ENCODE results near the gene PHPT1. TPM values are rescaled to one million over a fixed set of nuclear protein-coding genes. Genes with fewer than 3 reads are reported as not detected.
"Not testable (repeated sequence)": the region's sequence is repeated elsewhere in the genome, so short reads cannot be mapped to it uniquely, and the experiment has no call there.

Gene PHPT1
- total RNA-seq, 1 experiment from 2014 or later, result 94.7 TPM

DNA sequence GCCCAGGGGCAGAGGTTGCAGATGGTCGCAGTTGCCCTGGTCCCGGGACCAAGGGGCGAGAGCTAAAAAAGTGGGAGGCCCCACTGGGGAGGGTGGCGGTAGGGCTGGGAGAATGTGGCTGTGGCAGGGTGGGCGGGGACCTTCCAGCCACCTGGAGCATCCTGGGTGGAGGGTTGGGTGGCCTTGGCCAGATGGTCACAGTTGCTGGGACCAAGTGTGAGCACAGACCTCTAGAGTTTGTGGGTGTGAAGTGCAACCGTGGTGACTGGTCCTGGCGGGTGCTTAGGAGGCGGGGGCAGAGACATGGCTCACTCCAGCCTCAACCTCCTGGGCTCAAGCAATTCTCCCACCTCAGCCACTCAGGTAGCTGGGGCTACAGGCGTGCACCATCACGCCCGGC is 31.4 kb downstream of the PHPT1 start:
- POLR2A ChIA-PET (ENCODE audit: low non-redundant PET), result no interaction called here
- no peaks in the 10 kb centered on the region for H3K9me3 ChIP-seq (ENCODE audit: low read depth, low read length, poor library complexity, severe bottlenecking)

DNA sequence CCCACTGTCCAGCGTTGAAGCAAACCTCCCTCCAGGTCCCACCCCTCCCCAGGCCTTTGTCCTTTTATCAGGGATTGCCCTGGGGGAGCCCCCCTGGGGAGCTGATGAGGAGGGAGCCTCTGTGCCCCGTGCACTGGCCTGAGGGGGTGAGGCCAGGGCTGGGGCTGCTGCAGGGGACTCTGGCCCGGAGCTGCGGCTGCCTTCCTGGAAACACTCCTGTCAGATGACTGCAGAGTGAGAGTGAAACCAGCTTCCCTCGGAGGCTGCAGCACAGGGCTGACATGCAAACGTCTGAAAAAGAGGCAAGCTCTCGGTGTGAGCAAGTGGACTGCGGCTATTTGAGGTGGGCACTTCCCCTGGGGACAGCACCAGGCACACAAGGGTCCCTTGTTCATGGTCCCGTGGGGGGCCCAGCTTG is 32.5 kb downstream of the PHPT1 start:
- BruUV-seq (replicated peaks), result no TSS peak
- H3K4me1 ChIP-seq (ENCODE audit: insufficient read depth, low read length, poor library complexity, severe bottlenecking), result no peaks in the 10 kb centered on the region
- ChIA-PET CTCF (no interaction called here), POLR2A (ENCODE audit: low non-redundant PET) (interaction anchor here (0.6 kb wide), 1 partner anchor 519 kb away, joined by 3 read pairs; no protein-coding TSS in a partner anchor)
- H3K27ac ChIP-seq (ENCODE audit: low read depth, low read length, poor library complexity, severe bottlenecking), result no peak overlapping the region
- no peaks in the 10 kb centered on the region for H3K9me3 ChIP-seq (ENCODE audit: low read depth, low read length, poor library complexity, severe bottlenecking)
- no peaks in the 10 kb centered on the region for H3K27me3 ChIP-seq (replicated peaks; ENCODE audit: insufficient read depth, low read depth, low read length, poor library complexity)
- TF ChIP-seq, protein P1, sequence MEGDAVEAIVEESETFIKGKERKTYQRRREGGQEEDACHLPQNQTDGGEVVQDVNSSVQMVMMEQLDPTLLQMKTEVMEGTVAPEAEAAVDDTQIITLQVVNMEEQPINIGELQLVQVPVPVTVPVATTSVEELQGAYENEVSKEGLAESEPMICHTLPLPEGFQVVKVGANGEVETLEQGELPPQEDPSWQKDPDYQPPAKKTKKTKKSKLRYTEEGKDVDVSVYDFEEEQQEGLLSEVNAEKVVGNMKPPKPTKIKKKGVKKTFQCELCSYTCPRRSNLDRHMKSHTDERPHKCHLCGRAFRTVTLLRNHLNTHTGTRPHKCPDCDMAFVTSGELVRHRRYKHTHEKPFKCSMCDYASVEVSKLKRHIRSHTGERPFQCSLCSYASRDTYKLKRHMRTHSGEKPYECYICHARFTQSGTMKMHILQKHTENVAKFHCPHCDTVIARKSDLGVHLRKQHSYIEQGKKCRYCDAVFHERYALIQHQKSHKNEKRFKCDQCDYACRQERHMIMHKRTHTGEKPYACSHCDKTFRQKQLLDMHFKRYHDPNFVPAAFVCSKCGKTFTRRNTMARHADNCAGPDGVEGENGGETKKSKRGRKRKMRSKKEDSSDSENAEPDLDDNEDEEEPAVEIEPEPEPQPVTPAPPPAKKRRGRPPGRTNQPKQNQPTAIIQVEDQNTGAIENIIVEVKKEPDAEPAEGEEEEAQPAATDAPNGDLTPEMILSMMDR (conservative IDR thresholded peaks at IDR 0.05; ENCODE audit: low read depth, low read length), result no peak
- no peak for TF ChIP-seq EZH2 (IDR thresholded peaks at IDR 0.05; ENCODE audit: borderline replicate concordance, low read depth, low read length, poor library complexity, severe bottlenecking)
- DNase-seq (ENCODE audit: low spot score), result no peak
- H3K4me3 ChIP-seq (ENCODE audit: low read depth, low read length, poor library complexity, severe bottlenecking), result no peak overlapping the region
- intact Hi-C loops (cut with micrococcal nuclease; ENCODE audit: unreplicated experiment), result no loop called here
- H3K36me3 ChIP-seq (ENCODE audit: insufficient read depth, low read length, poor library complexity, severe bottlenecking), result no peaks in the 10 kb centered on the region

More for the DNA sequence above, 31.4 kb downstream of the PHPT1 start:
- CTCF ChIA-PET, result no interaction called here
- no peaks in the 10 kb centered on the region for H3K27me3 ChIP-seq (replicated peaks; ENCODE audit: insufficient read depth, low read depth, low read length, poor library complexity)
- TF ChIP-seq EZH2 (IDR thresholded peaks at IDR 0.05; ENCODE audit: borderline replicate concordance, low read depth, low read length, poor library complexity, severe bottlenecking), result no peak
- no peak overlapping the region for H3K4me3 ChIP-seq (ENCODE audit: low read depth, low read length, poor library complexity, severe bottlenecking)
- BruUV-seq (replicated peaks), result no TSS peak
- intact Hi-C loops (cut with micrococcal nuclease; ENCODE audit: unreplicated experiment), result no loop called here
- no peaks in the 10 kb centered on the region for H3K4me1 ChIP-seq (ENCODE audit: insufficient read depth, low read length, poor library complexity, severe bottlenecking)
- no peaks in the 10 kb centered on the region for H3K36me3 ChIP-seq (ENCODE audit: insufficient read depth, low read length, poor library complexity, severe bottlenecking)
- H3K27ac ChIP-seq (ENCODE audit: low read depth, low read length, poor library complexity, severe bottlenecking), result no peak overlapping the region
- no peak for DNase-seq (ENCODE audit: low spot score)

DNA sequence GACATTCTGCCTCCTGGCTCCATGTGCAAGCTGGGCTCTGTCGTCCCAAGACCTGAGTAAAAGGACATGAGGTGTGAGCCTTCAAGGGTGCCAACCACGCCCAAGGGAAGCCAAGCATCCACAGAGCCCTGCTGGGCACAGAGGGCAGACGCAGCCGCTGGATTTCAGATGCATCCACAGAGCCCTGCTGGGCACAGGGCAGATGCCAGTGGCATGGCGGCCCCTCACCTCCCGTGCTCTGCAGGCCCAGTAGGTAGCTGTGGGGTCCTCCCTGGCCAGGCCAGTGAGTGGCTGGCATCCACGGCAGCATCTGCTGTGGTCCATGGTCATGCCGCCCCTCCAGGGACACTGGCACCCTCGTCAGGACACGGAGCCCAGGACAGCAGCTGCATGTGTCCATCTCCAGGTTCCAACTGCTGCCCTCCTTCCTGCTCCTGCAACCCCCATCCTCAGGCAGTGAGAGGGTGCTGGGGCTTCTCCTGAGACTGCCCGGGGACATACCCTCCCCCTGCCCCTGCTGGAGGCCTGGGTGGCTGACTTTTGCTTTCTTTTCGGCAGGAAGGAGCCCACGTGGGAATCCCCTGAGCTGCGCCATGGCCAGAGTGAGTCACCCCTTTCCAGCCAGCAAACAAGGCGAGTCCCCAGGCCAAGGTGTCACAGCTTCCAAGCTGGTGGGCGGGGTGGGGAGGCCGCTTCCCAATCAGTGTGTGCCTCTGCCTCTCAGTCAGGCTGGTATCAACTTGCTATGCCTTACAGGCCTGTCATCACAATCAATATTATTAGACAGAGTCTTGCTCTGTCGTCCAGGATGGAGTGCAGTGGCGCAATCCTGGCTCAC is 33.1 kb downstream of the PHPT1 start:
- BruUV-seq (replicated peaks), result no TSS peak
- ChIA-PET CTCF (interaction anchor here (0.5 kb wide), 1 partner anchor 541 kb away, joined by 4 read pairs; the partner anchor contains the start of genes EXD3 and NOXA1), POLR2A (ENCODE audit: low non-redundant PET) (interaction anchor here (0.6 kb wide), 1 partner anchor 519 kb away, joined by 3 read pairs; no protein-coding TSS in a partner anchor)
- Histone ChIP-seq H3K4me1 (ENCODE audit: insufficient read depth, low read length, poor library complexity, severe bottlenecking) (no peaks in the 10 kb centered on the region), H3K27me3 (replicated peaks; ENCODE audit: insufficient read depth, low read depth, low read length, poor library complexity) (no peaks in the 10 kb centered on the region), H3K36me3 (ENCODE audit: insufficient read depth, low read length, poor library complexity, severe bottlenecking) (no peaks in the 10 kb centered on the region), H3K4me3 (ENCODE audit: low read depth, low read length, poor library complexity, severe bottlenecking) (no peak overlapping the region), H3K27ac (ENCODE audit: low read depth, low read length, poor library complexity, severe bottlenecking) (no peak overlapping the region), H3K9me3 (ENCODE audit: low read depth, low read length, poor library complexity, severe bottlenecking) (no peaks in the 10 kb centered on the region)
- intact Hi-C loops (cut with micrococcal nuclease; ENCODE audit: unreplicated experiment), result no loop called here
- no peak for DNase-seq (ENCODE audit: low spot score)
- no peak for TF ChIP-seq EZH2 (IDR thresholded peaks at IDR 0.05; ENCODE audit: borderline replicate concordance, low read depth, low read length, poor library complexity, severe bottlenecking)
- TF ChIP-seq, protein P1 (conservative IDR thresholded peaks at IDR 0.05; ENCODE audit: low read depth, low read length), result no peak

DNA sequence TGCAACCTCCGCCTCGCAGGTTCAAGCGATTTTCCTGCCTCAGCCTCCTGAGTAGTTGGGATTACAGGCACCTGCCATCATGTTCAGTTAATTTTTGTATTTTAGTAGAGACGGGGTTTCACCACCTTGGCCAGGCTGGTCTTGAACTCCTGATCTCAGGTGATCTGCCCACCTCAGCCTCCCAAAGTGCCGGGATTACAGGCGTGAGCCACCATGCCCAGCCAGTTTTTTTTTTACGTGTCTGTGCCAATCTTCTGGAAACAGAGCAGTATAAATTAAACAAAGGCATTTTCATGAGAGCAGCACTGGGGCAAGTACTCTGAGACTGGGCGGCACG is 33.7 kb downstream of the PHPT1 start:
- DNase-seq (ENCODE audit: low spot score); H3K27ac ChIP-seq (ENCODE audit: low read depth, low read length, poor library complexity, severe bottlenecking); H3K9me3 ChIP-seq (ENCODE audit: low read depth, low read length, poor library complexity, severe bottlenecking); CTCF ChIA-PET; H3K4me3 ChIP-seq (ENCODE audit: low read depth, low read length, poor library complexity, severe bottlenecking); H3K4me1 ChIP-seq (ENCODE audit: insufficient read depth, low read length, poor library complexity, severe bottlenecking); H3K27me3 ChIP-seq (replicated peaks; ENCODE audit: insufficient read depth, low read depth, low read length, poor library complexity); intact Hi-C loops (cut with micrococcal nuclease; ENCODE audit: unreplicated experiment); BruUV-seq (replicated peaks); H3K36me3 ChIP-seq (ENCODE audit: insufficient read depth, low read length, poor library complexity, severe bottlenecking): not testable (repeated sequence)
- POLR2A ChIA-PET (ENCODE audit: low non-redundant PET), result interaction anchor here (0.7 kb wide), 1 partner anchor 747 kb away, joined by 3 read pairs; no protein-coding TSS in a partner anchor

DNA sequence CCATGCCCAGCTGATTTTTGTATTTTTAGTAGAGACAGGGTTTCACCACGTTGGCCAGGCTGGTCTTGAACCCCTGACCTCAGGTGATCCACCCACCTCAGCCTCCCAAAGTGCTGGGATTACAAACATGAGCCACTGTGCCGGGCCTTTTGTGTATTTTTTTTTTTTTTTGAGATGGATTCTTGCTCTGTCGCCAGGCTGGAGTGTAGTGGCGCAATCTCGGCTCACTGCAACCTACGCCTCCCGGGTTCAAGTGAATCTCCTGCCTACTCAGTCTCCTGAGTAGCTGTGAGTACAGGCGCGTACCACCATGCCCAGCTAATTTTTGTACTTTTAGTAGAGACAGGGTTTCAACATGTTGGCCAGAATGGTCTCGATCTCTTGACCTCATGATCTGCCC is 34.5 kb downstream of the PHPT1 start:
- H3K27me3 ChIP-seq (replicated peaks; ENCODE audit: insufficient read depth, low read depth, low read length, poor library complexity); DNase-seq (ENCODE audit: low spot score); H3K36me3 ChIP-seq (ENCODE audit: insufficient read depth, low read length, poor library complexity, severe bottlenecking); H3K9me3 ChIP-seq (ENCODE audit: low read depth, low read length, poor library complexity, severe bottlenecking); intact Hi-C loops (cut with micrococcal nuclease; ENCODE audit: unreplicated experiment); CTCF ChIA-PET; H3K4me3 ChIP-seq (ENCODE audit: low read depth, low read length, poor library complexity, severe bottlenecking); H3K27ac ChIP-seq (ENCODE audit: low read depth, low read length, poor library complexity, severe bottlenecking); BruUV-seq (replicated peaks); H3K4me1 ChIP-seq (ENCODE audit: insufficient read depth, low read length, poor library complexity, severe bottlenecking): not testable (repeated sequence)
- POLR2A ChIA-PET (ENCODE audit: low non-redundant PET), result interaction anchor here (0.7 kb wide), 1 partner anchor 746 kb away, joined by 3 read pairs; no protein-coding TSS in a partner anchor
